WERI-Rb-1 (cell line): ENCODE data around the gene CAMK4.

ENCODE experiments used
- DNase-seq: peaks from one replicate; pipeline ENCODE4 v3.0.0-alpha.2; 2020
- H3K27ac ChIP-seq: fragments of 250-450 bp; sonication (Bioruptor Pico); 2 replicates; pipeline ENCODE4 v1.5.1; 2020; ENCODE audit warnings: mild to moderate bottlenecking, moderate library complexity
- H3K27me3 ChIP-seq: fragments of 250-450 bp; sonication (Bioruptor Pico); 2 replicates; pipeline ENCODE4 v1.5.1; 2021; ENCODE audit warnings: mild to moderate bottlenecking, low read depth, moderate library complexity; ENCODE audit not compliant: insufficient read depth, severe bottlenecking
- H3K36me3 ChIP-seq: fragments of 250-450 bp; sonication (Bioruptor Pico); 2 replicates; pipeline ENCODE4 v1.5.1; 2020; ENCODE audit warnings: mild to moderate bottlenecking, moderate library complexity
- H3K4me3 ChIP-seq: 2 replicates; pipeline ENCODE4 v1.5.1; 2011; ENCODE audit warnings: low read depth, mild to moderate bottlenecking, control low read depth, low read length
- H3K9me3 ChIP-seq: fragments of 250-450 bp; sonication (Bioruptor Pico); 2 replicates; pipeline ENCODE4 v1.5.1; 2021; ENCODE audit warnings: mild to moderate bottlenecking, moderate library complexity; ENCODE audit not compliant: severe bottlenecking
- TF ChIP-seq, protein P1 (sequence below): IDR thresholded peaks from 2 replicates; pipeline ENCODE4 v1.5.1; 2011; ENCODE audit warnings: low read depth, mild to moderate bottlenecking, control low read depth, inconsistent platforms, low read length

The CAMK4 gene

DNA sequence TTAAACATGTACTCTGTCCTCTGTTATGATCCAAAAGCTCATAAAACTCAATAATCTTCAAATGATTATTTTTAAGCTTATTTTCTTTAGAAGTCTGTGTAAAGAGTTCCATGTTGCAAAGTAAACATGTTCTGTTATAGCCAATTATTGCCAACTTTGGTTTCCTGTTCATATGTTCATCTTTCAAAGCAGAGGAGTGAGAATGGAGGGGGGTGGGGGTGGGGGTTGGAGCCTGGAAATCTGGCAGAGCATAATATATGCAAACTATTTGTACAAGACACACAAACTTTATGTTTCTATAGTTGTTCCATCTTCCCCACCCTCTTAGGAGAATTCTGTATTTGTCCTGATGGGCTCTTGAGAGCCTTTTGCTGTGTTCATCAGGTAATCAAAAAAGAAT is 153.1 kb downstream of the CAMK4 start:
- Histone ChIP-seq H3K27me3 (no peaks in the 10 kb centered on the region), H3K4me3 (no peak overlapping the region), H3K27ac (no peak overlapping the region), H3K9me3 (no peaks in the 10 kb centered on the region), H3K36me3 (no peaks in the 10 kb centered on the region)
- DNase-seq, result no peak
- TF ChIP-seq, protein P1, sequence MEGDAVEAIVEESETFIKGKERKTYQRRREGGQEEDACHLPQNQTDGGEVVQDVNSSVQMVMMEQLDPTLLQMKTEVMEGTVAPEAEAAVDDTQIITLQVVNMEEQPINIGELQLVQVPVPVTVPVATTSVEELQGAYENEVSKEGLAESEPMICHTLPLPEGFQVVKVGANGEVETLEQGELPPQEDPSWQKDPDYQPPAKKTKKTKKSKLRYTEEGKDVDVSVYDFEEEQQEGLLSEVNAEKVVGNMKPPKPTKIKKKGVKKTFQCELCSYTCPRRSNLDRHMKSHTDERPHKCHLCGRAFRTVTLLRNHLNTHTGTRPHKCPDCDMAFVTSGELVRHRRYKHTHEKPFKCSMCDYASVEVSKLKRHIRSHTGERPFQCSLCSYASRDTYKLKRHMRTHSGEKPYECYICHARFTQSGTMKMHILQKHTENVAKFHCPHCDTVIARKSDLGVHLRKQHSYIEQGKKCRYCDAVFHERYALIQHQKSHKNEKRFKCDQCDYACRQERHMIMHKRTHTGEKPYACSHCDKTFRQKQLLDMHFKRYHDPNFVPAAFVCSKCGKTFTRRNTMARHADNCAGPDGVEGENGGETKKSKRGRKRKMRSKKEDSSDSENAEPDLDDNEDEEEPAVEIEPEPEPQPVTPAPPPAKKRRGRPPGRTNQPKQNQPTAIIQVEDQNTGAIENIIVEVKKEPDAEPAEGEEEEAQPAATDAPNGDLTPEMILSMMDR, result no peak

DNA sequence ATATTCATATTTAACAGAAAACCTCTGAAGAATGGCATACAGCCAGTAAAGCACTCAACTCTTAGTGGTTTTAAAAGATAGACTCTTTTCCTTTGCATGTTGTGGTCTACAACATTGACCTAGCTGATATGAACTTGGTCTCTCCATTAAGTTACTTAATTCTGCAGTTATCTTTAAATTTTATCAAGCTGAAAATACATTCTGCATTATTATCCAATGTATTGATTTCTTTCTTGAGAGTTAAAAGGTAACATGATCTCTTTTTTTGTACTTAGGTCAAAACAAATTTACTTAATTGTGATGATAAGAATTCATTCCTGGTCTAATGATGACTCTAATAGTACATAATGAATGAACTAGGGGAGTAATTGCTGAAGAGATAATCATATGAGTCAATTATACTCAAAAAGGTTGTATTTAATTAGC is 155.2 kb downstream of the CAMK4 start:
- Histone ChIP-seq H3K36me3 (no peaks in the 10 kb centered on the region), H3K9me3 (no peaks in the 10 kb centered on the region), H3K4me3 (no peak overlapping the region), H3K27ac (no peak overlapping the region), H3K27me3 (no peaks in the 10 kb centered on the region)
- TF ChIP-seq, protein P1, result no peak
- DNase-seq, result no peak

DNA sequence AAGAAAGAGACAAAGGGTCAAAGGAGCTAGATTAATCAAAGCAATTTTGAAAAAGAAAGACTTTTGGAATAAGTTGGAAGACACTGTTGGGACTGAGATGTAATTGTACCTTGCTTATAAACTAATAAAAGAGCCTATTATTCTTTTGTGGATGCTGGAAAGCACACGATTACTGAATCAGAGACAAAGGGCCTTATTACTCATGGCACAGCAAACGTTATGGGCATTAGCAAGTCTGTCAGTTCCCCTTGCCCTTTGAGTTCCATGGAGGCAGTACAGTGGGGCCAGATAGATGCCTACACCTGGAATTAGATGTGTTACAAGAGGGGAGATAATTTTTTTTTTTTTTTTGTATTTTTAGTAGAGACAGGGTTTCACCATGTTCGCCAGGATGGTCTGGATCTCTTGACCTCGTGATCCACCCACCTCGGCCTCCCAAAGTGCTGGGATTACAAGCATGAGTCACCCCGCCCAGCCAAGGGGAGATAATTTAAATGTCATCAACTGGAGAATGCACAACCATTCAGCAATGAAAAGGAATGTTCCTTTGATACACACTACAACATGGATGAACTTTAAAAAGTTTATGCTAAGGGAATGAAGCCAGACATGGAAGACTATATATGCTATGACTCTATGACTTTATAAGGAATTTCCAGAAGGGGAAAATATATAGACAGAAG is 159.2 kb downstream of the CAMK4 start:
- H3K4me3 ChIP-seq, result no peak overlapping the region
- TF ChIP-seq, protein P1, result no peak
- no peaks in the 10 kb centered on the region for H3K9me3 ChIP-seq
- no peaks in the 10 kb centered on the region for H3K36me3 ChIP-seq
- no peak overlapping the region for H3K27ac ChIP-seq
- no peaks in the 10 kb centered on the region for H3K27me3 ChIP-seq
- DNase-seq, result no peak

DNA sequence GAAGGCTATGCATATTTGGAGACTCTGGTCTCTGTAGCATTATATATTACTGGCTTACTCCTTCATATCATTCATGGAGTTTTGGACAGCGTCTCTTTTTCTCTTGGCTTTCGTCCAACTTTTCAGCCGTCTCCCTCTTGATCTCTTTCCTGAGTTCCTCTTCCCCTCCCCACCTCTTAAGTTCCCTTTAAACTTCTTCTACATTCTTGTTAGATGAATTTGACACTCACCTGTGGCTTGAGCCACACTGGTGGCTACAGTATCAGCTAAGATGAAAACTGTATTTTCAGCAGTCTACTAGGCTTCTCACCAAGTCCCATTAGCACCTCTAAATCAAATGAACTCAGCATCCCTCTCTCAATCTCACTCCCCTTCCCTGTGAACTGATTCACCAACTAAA is 160.0 kb downstream of the CAMK4 start:
- TF ChIP-seq, protein P1, result no peak

DNA sequence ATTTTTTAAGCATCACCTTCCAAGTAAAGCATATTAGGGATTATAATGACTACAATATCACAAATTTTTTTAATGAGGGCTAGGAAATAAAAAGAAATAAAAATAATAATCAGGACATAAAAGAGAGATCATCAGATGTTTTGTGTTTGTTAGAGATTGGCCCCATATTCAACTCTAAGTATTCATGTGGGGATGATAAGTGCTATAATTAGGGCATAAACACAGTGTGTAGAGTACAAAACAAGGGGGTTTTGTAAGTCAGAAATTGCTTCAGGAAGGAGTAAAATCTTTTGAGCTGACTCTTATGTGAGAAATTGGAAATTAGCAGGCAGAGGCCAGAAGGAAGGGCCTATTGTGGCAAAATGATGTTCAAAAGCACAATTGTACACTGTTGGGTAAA is 160.9 kb downstream of the CAMK4 start:
- no peak for DNase-seq
- H3K27me3 ChIP-seq, result no peaks in the 10 kb centered on the region
- no peak overlapping the region for H3K27ac ChIP-seq
- H3K36me3 ChIP-seq, result no peaks in the 10 kb centered on the region
- TF ChIP-seq, protein P1, result no peak
- no peak overlapping the region for H3K4me3 ChIP-seq
- H3K9me3 ChIP-seq, result no peaks in the 10 kb centered on the region

More for the DNA sequence above, 160.0 kb downstream of the CAMK4 start:
- no peak overlapping the region for H3K27ac ChIP-seq
- no peaks in the 10 kb centered on the region for H3K9me3 ChIP-seq
- no peak for DNase-seq
- H3K36me3 ChIP-seq, result no peaks in the 10 kb centered on the region
- H3K27me3 ChIP-seq, result no peaks in the 10 kb centered on the region
- no peak overlapping the region for H3K4me3 ChIP-seq
